H1 (cell line): ENCODE data around the gene C1GALT1. TPM values are rescaled to one million over a fixed set of nuclear protein-coding genes. Genes with fewer than 3 reads are reported as not detected.
"Not testable (repeated sequence)": the region's sequence is repeated elsewhere in the genome, so short reads cannot be mapped to it uniquely, and the experiment has no call there.

Experiments
- CTCF ChIA-PET: fragments of 300-600 bp; sonication (Branson Sonifier 250); formaldehyde crosslinking; loops from one replicate; lab custom pipeline; 2021; ENCODE audit not compliant: partially characterized antibody; lab: Charles Lee
- POLR2A ChIA-PET: fragments of 300-600 bp; sonication (Branson Sonifier 250); formaldehyde crosslinking; loops from one replicate; lab custom pipeline; 2021; ENCODE audit warnings: inconsistent platforms; ENCODE audit not compliant: partially characterized antibody; lab: Charles Lee
- DNase-seq, 2 experiments: peaks; one replicate each; pipeline versions ENCODE4 v3.0.0 to v3.0.0-alpha.2; 2010 to 2022; ENCODE audit warnings: low spot score in 2 of 2, low read depth in 1 of 2, mixed read lengths in 1 of 2
- FAIRE-seq: peaks from 2 replicates; lab custom pipeline; 2011; peaks lifted over from hg19 to GRCh38; lab: Jason Lieb, UNC
- H2AFZ ChIP-seq: 2 replicates; pipeline ENCODE4 v1.8.1; 2012; ENCODE audit warnings: low read length, inconsistent platforms
- H2AK5ac ChIP-seq: 2 replicates; pipeline ENCODE4 v1.6.1; 2013; ENCODE audit warnings: low read depth, low read length
- H2BK120ac ChIP-seq: replicated peaks from 2 replicates; pipeline ENCODE3; 2013; ENCODE audit warnings: low read depth, low read length, inconsistent platforms
- H2BK12ac ChIP-seq: 2 replicates; pipeline ENCODE4 v1.6.1; 2013; ENCODE audit warnings: low read depth, low read length
- H2BK15ac ChIP-seq: 2 replicates; pipeline ENCODE4 v1.6.1; 2013; ENCODE audit warnings: low read length
- H2BK20ac ChIP-seq: 2 replicates; pipeline ENCODE4 v1.6.1; 2013; ENCODE audit warnings: low read length
- H2BK5ac ChIP-seq: 2 replicates; pipeline ENCODE4 v1.6.1; 2013; ENCODE audit warnings: low read depth, low read length
- H3K14ac ChIP-seq: 2 replicates; pipeline ENCODE4 v1.6.1; 2013; ENCODE audit warnings: inconsistent platforms; ENCODE audit not compliant: insufficient read length
- H3K18ac ChIP-seq: 2 replicates; pipeline ENCODE4 v1.6.1; 2013; ENCODE audit warnings: low read length; ENCODE audit errors: extremely low read depth
- H3K23ac ChIP-seq: 2 replicates; pipeline ENCODE4 v1.6.1; 2013; ENCODE audit warnings: inconsistent platforms; ENCODE audit not compliant: insufficient read length
- H3K23me2 ChIP-seq: 2 replicates; pipeline ENCODE4 v1.6.1; 2013; ENCODE audit warnings: low read depth, low read length
- H3K27ac ChIP-seq: 2 replicates; pipeline ENCODE4 v1.6.1; 2011; ENCODE audit warnings: low read depth, low read length, inconsistent platforms
- H3K27me3 ChIP-seq, 4 experiments: replicated peaks in 1 of 4; 1 replicate in 1 of 4; 2 replicates in 3 of 4; pipeline versions ENCODE4 v1.6.1 to v1.8.1; 2011 to 2013; ENCODE audit warnings: low read length in 3 of 4, mild to moderate bottlenecking in 3 of 4, inconsistent platforms in 2 of 4, mixed read lengths in 2 of 4, moderate library complexity in 1 of 4; ENCODE audit not compliant: control insufficient read depth in 3 of 4, insufficient read depth in 3 of 4; ENCODE audit errors: extremely low read depth in 1 of 4
- H3K36me3 ChIP-seq, 4 experiments: 2 replicates each; pipeline versions ENCODE4 v1.6.1 to v1.8.1; 2011 to 2013; ENCODE audit warnings: mild to moderate bottlenecking in 4 of 4, low read length in 3 of 4, moderate library complexity in 2 of 4, control low read depth in 1 of 4, inconsistent platforms in 1 of 4; ENCODE audit not compliant: insufficient read depth in 4 of 4, control insufficient read depth in 2 of 4
- H3K4ac ChIP-seq: replicated peaks from 2 replicates; pipeline ENCODE3; 2013; ENCODE audit warnings: low read length, low read depth, mixed read lengths, inconsistent platforms; ENCODE audit not compliant: insufficient read length
- H3K4me1 ChIP-seq, 4 experiments: replicated peaks in 1 of 4; 1 replicate in 1 of 4; 2 replicates in 3 of 4; pipeline versions ENCODE4 v1.6.1 to v1.8.1; 2011 to 2013; ENCODE audit warnings: low read length in 3 of 4, inconsistent platforms in 2 of 4, mixed read lengths in 1 of 4; ENCODE audit not compliant: insufficient read depth in 4 of 4, control insufficient read depth in 3 of 4
- H3K4me2 ChIP-seq, 2 experiments: 2 replicates each; pipeline versions ENCODE4 v1.6.1 to v1.8.1; 2011 to 2013; ENCODE audit warnings: low read depth in 2 of 2, low read length in 2 of 2, control low read depth in 1 of 2, inconsistent platforms in 1 of 2, mild to moderate bottlenecking in 1 of 2; ENCODE audit not compliant: insufficient read depth in 1 of 2
- H3K4me3 ChIP-seq, 4 experiments: fragments of 200-600, 300-600 bp in 1 of 4; sonication (generic), shearing (Covaris generic), sonication (Bioruptor Twin) in 1 of 4; 2 replicates each; pipeline versions ENCODE4 v1.5.1 to v1.8.1; 2011 to 2016; ENCODE audit warnings: low read length in 4 of 4, low read depth in 3 of 4, control low read depth in 2 of 4, inconsistent platforms in 2 of 4, mild to moderate bottlenecking in 2 of 4, mixed read lengths in 1 of 4, moderate library complexity in 1 of 4; ENCODE audit not compliant: insufficient read depth in 2 of 4; ENCODE audit errors: extremely low read depth in 1 of 4
- H3K56ac ChIP-seq: replicated peaks from 2 replicates; pipeline ENCODE3; 2013; ENCODE audit warnings: low read depth, mild to moderate bottlenecking, mixed read lengths, low read length, inconsistent platforms; ENCODE audit not compliant: insufficient read length
- H3K79me1 ChIP-seq: 2 replicates; pipeline ENCODE4 v1.6.1; 2013; ENCODE audit warnings: low read depth, low read length, control low read depth
- H3K79me2 ChIP-seq, 2 experiments: 2 replicates each; pipeline versions ENCODE4 v1.6.1 to v1.8.1; 2012 to 2013; ENCODE audit warnings: low read length in 2 of 2, mild to moderate bottlenecking in 2 of 2, inconsistent platforms in 1 of 2; ENCODE audit not compliant: insufficient read depth in 2 of 2, control insufficient read depth in 1 of 2
- H3K9ac ChIP-seq, 4 experiments: replicated peaks in 1 of 4; 1 replicate in 1 of 4; 2 replicates in 3 of 4; pipeline versions ENCODE4 v1.6.1 to v1.8.1; 2011 to 2013; ENCODE audit warnings: low read depth in 3 of 4, low read length in 3 of 4, control low read depth in 2 of 4, mild to moderate bottlenecking in 2 of 4, moderate library complexity in 2 of 4, inconsistent platforms in 1 of 4; ENCODE audit errors: extremely low read depth in 1 of 4
- H3K9me3 ChIP-seq, 2 experiments: 2 replicates each; pipeline versions ENCODE4 v1.6.1 to v1.8.1; 2012 to 2013; ENCODE audit warnings: mild to moderate bottlenecking in 2 of 2, moderate library complexity in 2 of 2, control low read depth in 1 of 2, inconsistent platforms in 1 of 2, low read depth in 1 of 2, low read length in 1 of 2, mixed read lengths in 1 of 2; ENCODE audit not compliant: insufficient read depth in 2 of 2
- H4K20me1 ChIP-seq, 2 experiments: replicated peaks in 1 of 2; 2 replicates each; pipeline versions ENCODE3 to v1.8.1; 2011 to 2013; ENCODE audit warnings: inconsistent platforms in 2 of 2, low read length in 2 of 2, mild to moderate bottlenecking in 1 of 2; ENCODE audit not compliant: insufficient read depth in 2 of 2, control insufficient read depth in 1 of 2
- H4K5ac ChIP-seq: 2 replicates; pipeline ENCODE4 v1.6.1; 2013; ENCODE audit warnings: low read length, low read depth, mixed read lengths, inconsistent platforms; ENCODE audit not compliant: insufficient read length
- H4K8ac ChIP-seq: 2 replicates; pipeline ENCODE4 v1.8.0; 2013; ENCODE audit warnings: mild to moderate bottlenecking, moderate library complexity, low read length, inconsistent platforms; ENCODE audit not compliant: insufficient read depth; ENCODE audit errors: extremely low read depth
- H4K91ac ChIP-seq: replicated peaks from 2 replicates; pipeline ENCODE3; 2013; ENCODE audit warnings: low read length, mixed read lengths, inconsistent platforms; ENCODE audit not compliant: insufficient read length
- WGBS, 2 experiments: shearing (Covaris generic) in 1 of 2; methylation state at CpG; one replicate each; pipeline versions ENCODE4 v1.1.6 to v1.1.7; 2013 to 2015; ENCODE audit warnings: low lambda C conversion rate in 2 of 2, mixed read lengths in 2 of 2, inconsistent platforms in 1 of 2, low coverage in 1 of 2, missing lambda C conversion rate in 1 of 2; ENCODE audit not compliant: insufficient replicate concordance in 2 of 2, insufficient coverage in 1 of 2, insufficient read length in 1 of 2; ENCODE audit errors: extremely low coverage in 1 of 2, missing lambda C conversion rate in 1 of 2; 5-methylcytosine and 5-hydroxymethylcytosine counted together
- polyA plus RNA-seq, 7 experiments: library from polyadenylated mRNA; depleted of rRNA in 3 of 7; stranded (reverse) in 5 of 7; unstranded in 2 of 7; fragments of >200 nt in 5 of 7; fragments of 200-250 nt in 2 of 7; gene quantifications; 1 replicate in 5 of 7; 2 replicates in 1 of 7; 4 replicates in 1 of 7; pipeline versions ENCODE4 v1.2.1 to v1.2.3, GENCODE V29; 2011 to 2013; ENCODE audit warnings: missing spikeins in 2 of 7, mixed read lengths in 2 of 7
- total RNA-seq: library from RNA; stranded (reverse); fragmentation: NEBNext Ultra II Directional; extraction: Animal tissue kit (Norgen Biotek cat#: 25700); gene quantifications from 2 replicates; pipeline ENCODE4 v1.2.1, GENCODE V29; 2021

Gene C1GALT1
- total and polyA plus RNA-seq, 2 of the 8 experiments (the other 6 are each of a cell fraction or from before 2014, with no cell fraction given): 18.7 to 94.2 TPM

DNA sequence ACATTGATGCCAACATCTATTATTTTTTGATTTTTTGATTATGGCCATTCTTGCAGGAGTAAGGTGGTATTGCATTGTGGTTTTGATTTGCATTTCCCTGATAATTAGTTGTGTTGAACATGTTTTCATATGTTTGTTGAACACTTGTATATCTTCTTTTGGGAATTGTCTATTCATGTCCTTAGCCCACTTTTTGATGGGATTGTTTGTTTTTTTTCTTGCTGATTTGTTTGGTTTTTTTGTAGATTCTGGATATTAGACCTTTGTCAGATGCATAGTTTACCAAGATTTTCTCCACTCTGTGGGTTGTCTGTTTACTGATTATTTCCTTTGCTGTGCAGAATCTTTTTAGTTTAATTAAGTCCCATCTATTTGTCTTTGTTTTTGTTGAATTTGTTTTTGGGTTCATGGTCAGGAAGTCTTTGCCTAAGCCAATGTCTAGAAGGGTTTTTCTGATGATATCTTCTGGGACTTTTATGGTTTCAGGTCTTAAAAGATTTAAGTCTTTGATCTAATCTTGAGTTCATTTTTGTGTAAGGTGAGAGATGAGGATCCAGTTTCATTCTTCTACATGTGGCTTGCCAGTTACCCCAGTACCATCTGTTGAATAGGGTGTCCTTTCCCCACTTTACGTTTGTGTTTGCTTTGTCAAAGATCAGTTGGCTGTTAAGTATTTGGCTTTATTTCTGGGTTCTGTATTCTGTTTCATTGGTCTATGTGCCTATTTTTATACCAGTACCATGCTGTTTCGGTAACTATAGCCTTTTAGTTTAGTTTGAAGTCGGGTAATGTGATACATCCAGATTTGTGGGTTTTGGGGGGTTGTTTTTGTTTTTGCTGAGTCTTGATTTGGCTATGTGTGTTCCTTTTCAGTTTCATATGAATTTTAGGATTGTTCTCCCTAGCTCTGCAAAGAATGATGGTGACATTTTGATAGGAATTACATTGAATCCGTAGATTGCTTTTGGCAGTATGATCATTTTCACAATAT is 10.7 kb downstream of the C1GALT1 start:
- H3K4me1 ChIP-seq, DNase-seq, H4K5ac ChIP-seq, H3K4me2 ChIP-seq, CTCF ChIA-PET, FAIRE-seq, H4K91ac ChIP-seq, H2BK120ac ChIP-seq, H3K18ac ChIP-seq, H2BK15ac ChIP-seq, H2AK5ac ChIP-seq, H2AFZ ChIP-seq, H3K14ac ChIP-seq, H2BK20ac ChIP-seq, H3K56ac ChIP-seq, H3K23ac ChIP-seq, H2BK12ac ChIP-seq, H3K27ac ChIP-seq, H3K9ac ChIP-seq, H3K4me3 ChIP-seq, H3K79me1 ChIP-seq, H3K9me3 ChIP-seq, H2BK5ac ChIP-seq, H4K8ac ChIP-seq, H3K27me3 ChIP-seq, H3K23me2 ChIP-seq, H3K4ac ChIP-seq, H4K20me1 ChIP-seq: not testable (repeated sequence)
- POLR2A ChIA-PET: interaction anchor here (1.1 kb wide), 1 partner anchor 9 kb away, joined by 3 read pairs; no protein-coding TSS in a partner anchor
- peaks cover 34 to 97% of the 10 kb centered on the region in 2 experiments for H3K79me2 ChIP-seq
- peaks cover 0 to 14% (median 6%) of the 10 kb centered on the region in 4 experiments; a peak in 3 of 8 replicates for H3K36me3 ChIP-seq
- 91% methylated on average over 4 of the region's 4 CpGs; no CpG with 5 or more reads in 1 of the 2 experiments for WGBS, 2 experiments
